Ascending aorta (tissue), 2 donors: Measurements from ENCODE around the gene MYO1A. TPM values are rescaled to one million over a fixed set of nuclear protein-coding genes. Genes with fewer than 3 reads are reported as not detected.

Experiments
- DNase-seq, 2 donors: peaks; one replicate each; pipeline ENCODE4 v3.0.0-alpha.2; 2019; ENCODE audit warnings: low spot score in 2 of 2
- H3K27ac ChIP-seq, 2 donors: fragments of 200-600 bp; sonication (generic); one replicate each; pipeline ENCODE4 v1.5.1; 2016 to 2017; ENCODE audit warnings: mild to moderate bottlenecking in 1 of 2
- H3K27me3 ChIP-seq: fragments of 200-600 bp; sonication (generic); one replicate; pipeline ENCODE4 v1.5.1; 2017
- H3K36me3 ChIP-seq, 2 donors: fragments of 200-600 bp; sonication (generic); one replicate each; pipeline ENCODE4 v1.5.1; 2016
- H3K4me1 ChIP-seq, 2 donors: fragments of 200-600 bp; sonication (generic); one replicate each; pipeline ENCODE4 v1.5.1; 2016 to 2017; ENCODE audit warnings: mild to moderate bottlenecking in 1 of 2
- H3K4me3 ChIP-seq, 2 donors: fragments of 200-600 bp; sonication (generic); one replicate each; pipeline ENCODE4 v1.5.1; 2016 to 2017; ENCODE audit warnings: mild to moderate bottlenecking in 1 of 2
- H3K9me3 ChIP-seq, 2 donors: fragments of 200-600 bp; sonication (generic); one replicate each; pipeline ENCODE4 v1.5.1; 2016
- intact Hi-C: fragments of 100-400 bp; cut with DNase I; formaldehyde crosslinking; loops from one replicate; pipeline ENCODE4 v1.15.1; 2023
- total RNA-seq: library from RNA; depleted of rRNA; stranded (reverse); fragments of >200 nt; gene quantifications from one replicate; pipeline ENCODE4 v1.1.0, GENCODE V29; 2016
- TF ChIP-seq, protein P1 (sequence below), 3 experiments: fragments of 200-600 bp in 2 of 3; fragments of 450-650 bp in 1 of 3; sonication (generic) in 2 of 3; IDR thresholded peaks; one replicate each; pipeline ENCODE4 v1.5.1; 2016 to 2019; ENCODE audit warnings: antibody characterized with exemption in 3 of 3, mild to moderate bottlenecking in 1 of 3, moderate library complexity in 1 of 3

The MYO1A gene
- total RNA-seq, 1 donor from 2014 or later, result not detected

DNA sequence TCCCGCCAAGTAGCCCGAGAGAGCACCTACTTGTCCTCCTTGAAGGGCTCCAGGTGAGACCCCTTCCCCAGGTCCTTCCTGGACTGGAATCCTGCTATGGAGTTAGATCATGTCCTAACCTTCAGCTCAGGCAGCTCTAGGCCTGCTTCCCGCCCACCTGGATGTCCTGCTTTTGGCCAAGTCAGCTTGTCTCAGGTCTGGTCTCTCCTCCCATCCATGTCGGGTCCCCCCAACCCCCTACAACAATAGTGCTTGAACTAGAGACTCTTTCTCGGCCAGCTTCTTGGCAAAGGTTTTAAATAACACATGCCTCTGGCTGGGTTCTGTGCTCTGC, 42.6 kb upstream of the MYO1A start:
- peaks cover 45 to 59% of the 10 kb centered on the region in 2 donors for H3K36me3 ChIP-seq
- no peaks in the 10 kb centered on the region for H3K9me3 ChIP-seq
- intact Hi-C loops, result loop anchor here (2.0 kb wide), 1 partner anchor 24 kb away; no protein-coding TSS in a partner anchor

DNA sequence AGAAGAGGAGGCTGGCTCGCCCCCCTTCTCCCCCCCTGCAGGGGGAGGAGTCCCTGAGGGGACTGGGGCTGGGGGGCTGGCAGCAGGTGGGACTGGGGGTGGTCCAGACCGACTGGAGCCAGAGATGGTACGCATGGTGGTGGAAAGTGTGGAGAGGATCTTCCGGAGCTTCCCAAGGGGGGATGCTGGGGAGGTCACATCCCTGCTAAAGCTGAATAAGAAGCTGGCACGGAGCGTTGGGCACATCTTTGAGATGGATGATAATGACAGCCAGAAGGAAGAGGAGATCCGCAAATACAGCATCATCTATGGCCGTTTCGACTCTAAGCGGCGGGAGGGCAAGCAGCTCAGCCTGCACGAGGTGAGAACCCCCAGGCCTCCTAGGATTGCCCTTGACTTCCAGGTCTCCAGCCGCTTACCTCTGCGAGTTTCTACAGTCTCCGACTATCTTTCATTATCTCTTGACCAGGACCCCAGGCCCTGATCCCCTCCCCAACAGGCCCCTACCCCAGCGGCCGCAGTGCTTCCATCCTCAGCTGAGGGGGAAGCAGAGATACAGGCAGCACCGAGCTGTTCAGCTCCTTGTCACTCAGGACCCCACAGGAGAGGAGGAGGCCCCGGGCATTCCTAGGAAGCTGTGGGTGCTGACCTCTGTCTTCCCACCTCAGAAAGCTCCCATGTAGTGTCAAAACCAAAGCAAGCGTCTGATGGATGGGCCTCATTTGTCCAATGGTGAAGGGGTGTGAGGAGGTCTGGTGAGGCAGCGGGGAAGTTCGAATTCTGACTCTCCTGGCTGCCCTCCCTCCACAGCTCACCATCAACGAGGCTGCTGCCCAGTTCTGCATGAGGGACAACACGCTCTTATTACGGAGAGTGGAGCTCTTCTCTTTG, 42.0 kb upstream of the MYO1A start:
- DNase-seq, result no peak
- Histone ChIP-seq H3K9me3 (no peaks in the 10 kb centered on the region), H3K27ac (peak overlapping the region; percentile 87 to 99), H3K4me1 (peaks cover 26 to 47% of the 10 kb centered on the region in 2 donors), H3K36me3 (peaks cover 39 to 52% of the 10 kb centered on the region in 2 donors), H3K27me3 (no peaks in the 10 kb centered on the region), H3K4me3 (peak overlapping the region; percentile 95 to 96)
- intact Hi-C loops, result loop anchor here (2.0 kb wide), 1 partner anchor 23 kb away; no protein-coding TSS in a partner anchor
- TF ChIP-seq, protein P1, sequence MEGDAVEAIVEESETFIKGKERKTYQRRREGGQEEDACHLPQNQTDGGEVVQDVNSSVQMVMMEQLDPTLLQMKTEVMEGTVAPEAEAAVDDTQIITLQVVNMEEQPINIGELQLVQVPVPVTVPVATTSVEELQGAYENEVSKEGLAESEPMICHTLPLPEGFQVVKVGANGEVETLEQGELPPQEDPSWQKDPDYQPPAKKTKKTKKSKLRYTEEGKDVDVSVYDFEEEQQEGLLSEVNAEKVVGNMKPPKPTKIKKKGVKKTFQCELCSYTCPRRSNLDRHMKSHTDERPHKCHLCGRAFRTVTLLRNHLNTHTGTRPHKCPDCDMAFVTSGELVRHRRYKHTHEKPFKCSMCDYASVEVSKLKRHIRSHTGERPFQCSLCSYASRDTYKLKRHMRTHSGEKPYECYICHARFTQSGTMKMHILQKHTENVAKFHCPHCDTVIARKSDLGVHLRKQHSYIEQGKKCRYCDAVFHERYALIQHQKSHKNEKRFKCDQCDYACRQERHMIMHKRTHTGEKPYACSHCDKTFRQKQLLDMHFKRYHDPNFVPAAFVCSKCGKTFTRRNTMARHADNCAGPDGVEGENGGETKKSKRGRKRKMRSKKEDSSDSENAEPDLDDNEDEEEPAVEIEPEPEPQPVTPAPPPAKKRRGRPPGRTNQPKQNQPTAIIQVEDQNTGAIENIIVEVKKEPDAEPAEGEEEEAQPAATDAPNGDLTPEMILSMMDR (IDR thresholded peaks at IDR 0.05), result no peak

More for the DNA sequence above, 42.6 kb upstream of the MYO1A start:
- Histone ChIP-seq H3K4me3 (no peak overlapping the region), H3K4me1 (peaks cover 26 to 47% of the 10 kb centered on the region in 2 donors), H3K27ac (peak overlapping the region; percentile 83 to 87), H3K27me3 (no peaks in the 10 kb centered on the region)
- TF ChIP-seq, protein P1 (IDR thresholded peaks at IDR 0.05), result no peak
- DNase-seq, result no peak

DNA sequence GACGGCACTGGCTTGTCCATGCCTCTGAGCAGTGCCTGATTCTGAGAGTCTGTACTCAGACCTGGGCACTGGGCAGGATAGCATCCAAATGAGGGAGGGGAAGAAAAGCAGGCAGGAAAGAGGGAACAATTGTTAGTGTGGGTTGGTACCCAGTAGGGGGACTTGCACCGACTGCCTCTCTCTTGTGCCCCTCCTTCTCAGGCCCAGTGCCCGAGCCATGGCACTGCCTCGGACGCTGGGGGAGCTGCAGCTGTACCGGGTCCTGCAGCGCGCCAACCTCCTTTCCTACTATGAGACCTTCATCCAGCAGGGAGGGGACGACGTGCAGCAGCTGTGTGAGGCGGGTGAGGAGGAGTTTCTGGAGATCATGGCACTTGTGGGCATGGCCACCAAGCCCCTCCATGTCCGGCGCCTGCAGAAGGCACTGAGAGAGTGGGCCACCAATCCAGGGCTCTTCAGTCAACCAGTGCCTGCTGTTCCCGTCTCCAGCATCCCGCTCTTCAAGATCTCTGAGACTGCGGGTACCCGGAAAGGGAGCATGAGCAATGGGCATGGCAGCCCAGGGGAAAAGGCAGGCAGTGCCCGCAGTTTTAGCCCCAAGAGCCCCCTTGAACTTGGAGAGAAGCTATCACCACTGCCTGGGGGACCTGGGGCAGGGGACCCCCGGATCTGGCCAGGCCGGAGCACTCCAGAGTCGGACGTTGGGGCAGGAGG, 41.2 kb upstream of the MYO1A start:
- peaks cover 26 to 51% of the 10 kb centered on the region in 2 donors for H3K4me1 ChIP-seq
- TF ChIP-seq, protein P1 (IDR thresholded peaks at IDR 0.05), result peak in 2 of 3 experiments; percentile 18 to 43

DNA sequence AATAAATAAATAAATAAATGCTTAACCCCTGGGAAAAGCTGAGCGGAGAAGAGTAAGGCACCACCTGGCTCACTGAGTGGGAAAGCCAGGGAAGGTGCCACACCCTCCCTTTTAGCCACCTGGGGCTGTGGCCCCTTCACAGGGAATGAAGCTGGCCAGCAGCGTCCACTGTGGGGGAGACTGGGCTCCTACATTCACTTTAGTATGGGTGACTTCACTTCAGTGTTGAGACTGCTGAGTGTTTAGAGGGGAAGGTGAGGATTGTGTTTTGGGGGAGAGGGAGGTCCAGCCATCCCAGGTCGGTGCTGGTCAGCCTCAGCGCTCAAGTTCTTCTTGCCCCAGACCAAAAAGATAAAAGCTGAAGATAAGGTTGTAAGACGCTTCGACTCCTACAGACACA, 40.6 kb upstream of the MYO1A start:
- Histone ChIP-seq H3K9me3 (no peaks in the 10 kb centered on the region), H3K36me3 (peaks cover 26 to 39% of the 10 kb centered on the region in 2 donors), H3K4me3 (peak overlapping the region; percentile 95 to 96), H3K4me1 (peaks cover 31 to 55% of the 10 kb centered on the region in 2 donors), H3K27me3 (no peaks in the 10 kb centered on the region), H3K27ac (peak overlapping the region; percentile 87 to 99)
- TF ChIP-seq, protein P1 (IDR thresholded peaks at IDR 0.05), result no peak
- intact Hi-C loops, result no loop called here
- no peak for DNase-seq

More for the DNA sequence above, 41.2 kb upstream of the MYO1A start:
- H3K27ac ChIP-seq, result peak overlapping the region; percentile 87 to 99
- no peaks in the 10 kb centered on the region for H3K9me3 ChIP-seq
- no peak for DNase-seq
- H3K36me3 ChIP-seq, result peaks cover 32 to 44% of the 10 kb centered on the region in 2 donors
- H3K27me3 ChIP-seq, result no peaks in the 10 kb centered on the region
- peak overlapping the region; percentile 95 to 96 for H3K4me3 ChIP-seq
- intact Hi-C loops, result no loop called here
